ENCODE results near the gene RILPL2.
"Not testable (repeated sequence)": the region's sequence is repeated elsewhere in the genome, so short reads cannot be mapped to it uniquely, and the experiment has no call there.

RILPL2 gene

GRCh38 chr12:123436017-123436964 is at the start of gene RILPL2:
TSS of gene RILPL2 (minus strand) at chr12:123436684. CDS start at chr12:123436420, 264 bp downstream.
- DNase-seq (ENCODE audit: low read depth in 2 of 2), result peak; percentile 84 to 85

- no peak for DNase-seq (ENCODE audit: low read depth in 2 of 2)
These were observed 49.3 kb upstream of the RILPL2 start for GRCh38 chr12:123485756-123486155.

- DNase-seq (ENCODE audit: low read depth in 2 of 2), result no peak
These were observed 47.2 kb upstream of the RILPL2 start for GRCh38 chr12:123483602-123484248.

GRCh38 chr12:123482876-123483275 is 46.4 kb upstream of the RILPL2 start:
- no peak for DNase-seq (ENCODE audit: low read depth in 2 of 2)

GRCh38 chr12:123481251-123481650 is 44.8 kb upstream of the RILPL2 start:
- DNase-seq (ENCODE audit: low read depth in 2 of 2), result not testable (repeated sequence)

GRCh38 chr12:123479442-123480180 is 43.1 kb upstream of the RILPL2 start:
- DNase-seq (ENCODE audit: low read depth in 2 of 2), result no peak

GRCh38 chr12:123478762-123479161 is 42.3 kb upstream of the RILPL2 start:
- DNase-seq (ENCODE audit: low read depth in 2 of 2), result no peak

GRCh38 chr12:123478069-123478468 is 41.6 kb upstream of the RILPL2 start:
- no peak for DNase-seq (ENCODE audit: low read depth in 2 of 2)

GRCh38 chr12:123475246-123475703 is 38.8 kb upstream of the RILPL2 start:
- no peak for DNase-seq (ENCODE audit: low read depth in 2 of 2)

GRCh38 chr12:123474485-123475245 is 38.2 kb upstream of the RILPL2 start:
- no peak for DNase-seq (ENCODE audit: low read depth in 2 of 2)

GRCh38 chr12:123472438-123472849 is 36.0 kb upstream of the RILPL2 start:
- DNase-seq (ENCODE audit: low read depth in 2 of 2), result no peak

GRCh38 chr12:123471374-123472068 is 35.0 kb upstream of the RILPL2 start:
- no peak for DNase-seq (ENCODE audit: low read depth in 2 of 2)

GRCh38 chr12:123469978-123470377 is 33.5 kb upstream of the RILPL2 start:
- no peak for DNase-seq (ENCODE audit: low read depth in 2 of 2)

GRCh38 chr12:123468786-123469185 is 32.3 kb upstream of the RILPL2 start:
- DNase-seq (ENCODE audit: low read depth in 2 of 2), result no peak

- no peak for DNase-seq (ENCODE audit: low read depth in 2 of 2)
These were observed 28.6 kb upstream of the RILPL2 start for GRCh38 chr12:123465084-123465483.

GRCh38 chr12:123463174-123463573 is 26.7 kb upstream of the RILPL2 start:
- not testable (repeated sequence) for DNase-seq (ENCODE audit: low read depth in 2 of 2)

- peak; percentile 68 to 77 for DNase-seq (ENCODE audit: low read depth in 2 of 2)
These were observed 21.7 kb upstream of the RILPL2 start, which contains the start of gene SNRNP35 for GRCh38 chr12:123457980-123458779. TSS of gene SNRNP35 (plus strand) at chr12:123458139. CDS start at chr12:123465541, 7,402 bp downstream.

GRCh38 chr12:123453165-123453564 is 16.7 kb upstream of the RILPL2 start:
- no peak for DNase-seq (ENCODE audit: low read depth in 2 of 2)

GRCh38 chr12:123452276-123452550 is 15.7 kb upstream of the RILPL2 start:
- not testable (repeated sequence) for DNase-seq (ENCODE audit: low read depth in 2 of 2)

- DNase-seq (ENCODE audit: low read depth in 2 of 2), result no peak
These were observed 14.2 kb upstream of the RILPL2 start for GRCh38 chr12:123450636-123451035.
